Esophagus squamous epithelium (tissue), 5 donors: ENCODE data around the gene HMGCL. TPM values are rescaled to one million over a fixed set of nuclear protein-coding genes. Genes with fewer than 3 reads are reported as not detected.

Source experiments
- DNase-seq: peaks from one replicate; lab custom pipeline; 2025; lab: John Stamatoyannopoulos, UW
- H3K27ac ChIP-seq, 4 donors: fragments of 200-600 bp; sonication (generic); one replicate each; pipeline ENCODE4 v1.5.1; 2016 to 2019; ENCODE audit warnings: mild to moderate bottlenecking in 1 of 4
- H3K27me3 ChIP-seq, 4 donors: fragments of 200-600 bp; sonication (generic); 1 replicate in 3 of 4; 2 replicates in 1 of 4; pipeline versions ENCODE4 v1.5.1 to v1.6.0; 2017 to 2021; ENCODE audit warnings: antibody characterized with exemption in 1 of 4
- H3K36me3 ChIP-seq, 3 donors: fragments of 200-600 bp; sonication (generic); one replicate each; pipeline ENCODE4 v1.5.1; 2016 to 2019
- H3K4me1 ChIP-seq, 3 donors: fragments of 200-600 bp; sonication (generic); one replicate each; pipeline ENCODE4 v1.5.1; 2017 to 2019
- H3K4me3 ChIP-seq, 4 donors: fragments of 200-600 bp; sonication (generic); 1 replicate in 3 of 4; 2 replicates in 1 of 4; pipeline ENCODE4 v1.5.1; 2016 to 2019; ENCODE audit warnings: mild to moderate bottlenecking in 2 of 4, moderate library complexity in 1 of 4
- H3K9me3 ChIP-seq, 3 donors: fragments of 200-600 bp; sonication (generic); one replicate each; pipeline ENCODE4 v1.5.1; 2016 to 2019
- POLR2A ChIP-seq, 4 donors: fragments of 450-650 bp; IDR thresholded peaks; one replicate each; pipeline ENCODE4 v1.6.1; 2017; ENCODE audit warnings: antibody characterized with exemption in 4 of 4, mild to moderate bottlenecking in 4 of 4, moderate library complexity in 3 of 4
- WGBS, 2 donors: methylation state at CpG; one replicate each; pipeline ENCODE4 v1.1.5; 2018; 5-methylcytosine and 5-hydroxymethylcytosine counted together
- intact Hi-C: fragments of 100-400 bp; cut with DNase I; formaldehyde crosslinking; loops from one replicate; pipeline ENCODE4 v1.15.0; 2022
- total RNA-seq, 4 donors: library from RNA; depleted of rRNA; stranded (reverse); fragments of >200 nt; gene quantifications; one replicate each; pipeline ENCODE4 v1.1.0, GENCODE V29; 2016
- TF ChIP-seq, protein P1 (sequence below), 6 experiments: fragments of 450-650 bp in 4 of 6; fragments of 200-600 bp in 2 of 6; sonication (generic) in 2 of 6; IDR thresholded peaks; one replicate each; pipeline ENCODE4 v1.5.1; 2016 to 2019; ENCODE audit warnings: antibody characterized with exemption in 6 of 6, mild to moderate bottlenecking in 4 of 6, moderate library complexity in 4 of 6
- donor health status: DM: yes; HTN: yes; CAD: no.

Gene HMGCL
- total RNA-seq, 4 donors from 2014 or later, result 14.3 to 38.9 (median 26.6) TPM

DNA sequence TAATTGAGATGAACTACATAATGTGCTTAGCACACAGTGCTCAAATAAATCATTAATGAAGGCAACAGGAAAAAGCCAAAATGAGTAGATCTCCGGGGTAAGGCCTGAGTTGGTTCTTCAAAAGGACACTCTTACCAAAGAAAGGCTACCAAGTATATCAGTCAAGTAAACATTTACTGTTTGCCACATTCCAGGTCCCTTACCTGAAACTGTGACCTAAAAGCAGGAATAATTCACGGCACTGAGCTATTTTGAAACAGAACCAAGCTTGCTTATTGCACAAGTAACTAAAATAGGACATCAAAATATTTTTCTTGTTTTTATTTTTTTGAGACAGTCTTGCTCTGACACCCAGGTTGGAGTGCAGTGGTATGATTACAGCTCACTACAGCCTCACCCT is 49.0 kb downstream of the HMGCL start:
- TF ChIP-seq POLR2A (IDR thresholded peaks at IDR 0.05), result no peak
- TF ChIP-seq, protein P1, sequence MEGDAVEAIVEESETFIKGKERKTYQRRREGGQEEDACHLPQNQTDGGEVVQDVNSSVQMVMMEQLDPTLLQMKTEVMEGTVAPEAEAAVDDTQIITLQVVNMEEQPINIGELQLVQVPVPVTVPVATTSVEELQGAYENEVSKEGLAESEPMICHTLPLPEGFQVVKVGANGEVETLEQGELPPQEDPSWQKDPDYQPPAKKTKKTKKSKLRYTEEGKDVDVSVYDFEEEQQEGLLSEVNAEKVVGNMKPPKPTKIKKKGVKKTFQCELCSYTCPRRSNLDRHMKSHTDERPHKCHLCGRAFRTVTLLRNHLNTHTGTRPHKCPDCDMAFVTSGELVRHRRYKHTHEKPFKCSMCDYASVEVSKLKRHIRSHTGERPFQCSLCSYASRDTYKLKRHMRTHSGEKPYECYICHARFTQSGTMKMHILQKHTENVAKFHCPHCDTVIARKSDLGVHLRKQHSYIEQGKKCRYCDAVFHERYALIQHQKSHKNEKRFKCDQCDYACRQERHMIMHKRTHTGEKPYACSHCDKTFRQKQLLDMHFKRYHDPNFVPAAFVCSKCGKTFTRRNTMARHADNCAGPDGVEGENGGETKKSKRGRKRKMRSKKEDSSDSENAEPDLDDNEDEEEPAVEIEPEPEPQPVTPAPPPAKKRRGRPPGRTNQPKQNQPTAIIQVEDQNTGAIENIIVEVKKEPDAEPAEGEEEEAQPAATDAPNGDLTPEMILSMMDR (IDR thresholded peaks at IDR 0.05), result no peak
- H3K4me1 ChIP-seq, result peaks cover 19 to 46% (median 22%) of the 10 kb centered on the region in 3 donors
- no peaks in the 10 kb centered on the region for H3K9me3 ChIP-seq
- no peak overlapping the region for H3K27ac ChIP-seq
- intact Hi-C loops, result no loop called here
- H3K27me3 ChIP-seq, result no peaks in the 10 kb centered on the region
- 58 to 84% methylated on average over 2 of the region's 2 CpGs for WGBS, 2 donors
- peaks cover 0 to 18% (median 0%) of the 10 kb centered on the region in 3 donors for H3K36me3 ChIP-seq
- no peak for DNase-seq
- H3K4me3 ChIP-seq, result no peak overlapping the region

DNA sequence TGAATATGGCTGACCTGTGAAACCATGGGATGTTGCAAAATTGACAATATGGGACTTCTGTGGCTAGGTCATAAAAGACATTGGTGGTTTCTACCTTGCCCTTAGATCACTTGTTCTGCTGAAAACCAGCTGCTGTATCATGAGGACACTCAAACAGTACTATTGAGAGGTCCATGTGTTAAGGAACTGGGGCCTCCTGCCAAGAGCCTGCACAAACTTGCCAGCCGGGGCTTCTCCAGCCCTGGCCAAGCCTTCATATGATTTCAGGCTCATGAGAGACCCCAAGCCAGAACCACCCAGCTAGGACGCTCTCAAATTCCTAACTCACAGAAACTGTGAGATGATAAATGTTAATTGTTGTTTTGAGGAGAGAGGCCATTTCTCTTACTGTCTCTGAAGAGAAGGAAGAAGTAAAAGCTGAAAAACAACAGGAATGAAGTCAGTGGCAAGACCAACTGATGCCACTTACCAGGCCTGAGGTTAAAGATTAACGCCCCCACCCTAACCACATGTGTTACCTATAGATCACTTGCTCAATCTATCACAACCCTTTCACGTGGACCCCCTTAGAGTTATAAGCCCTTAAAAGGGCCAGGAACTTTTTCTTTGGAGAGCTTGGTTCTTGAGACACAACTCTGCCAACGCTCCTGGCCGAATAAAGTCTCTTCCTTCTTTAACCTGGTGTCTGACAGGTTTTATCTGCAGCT is 50.9 kb downstream of the HMGCL start:
- Histone ChIP-seq H3K4me1 (peaks cover 13 to 29% (median 16%) of the 10 kb centered on the region in 3 donors), H3K4me3 (no peak overlapping the region), H3K9me3 (no peaks in the 10 kb centered on the region), H3K27ac (no peak overlapping the region), H3K27me3 (no peaks in the 10 kb centered on the region), H3K36me3 (peaks cover 0 to 21% (median 0%) of the 10 kb centered on the region in 3 donors)
- WGBS, 2 donors, result 68 to 73% methylated on average over 6 of the region's 6 CpGs
- TF ChIP-seq, protein P1 (IDR thresholded peaks at IDR 0.05), result no peak
- intact Hi-C loops, result no loop called here
- no peak for DNase-seq

DNA sequence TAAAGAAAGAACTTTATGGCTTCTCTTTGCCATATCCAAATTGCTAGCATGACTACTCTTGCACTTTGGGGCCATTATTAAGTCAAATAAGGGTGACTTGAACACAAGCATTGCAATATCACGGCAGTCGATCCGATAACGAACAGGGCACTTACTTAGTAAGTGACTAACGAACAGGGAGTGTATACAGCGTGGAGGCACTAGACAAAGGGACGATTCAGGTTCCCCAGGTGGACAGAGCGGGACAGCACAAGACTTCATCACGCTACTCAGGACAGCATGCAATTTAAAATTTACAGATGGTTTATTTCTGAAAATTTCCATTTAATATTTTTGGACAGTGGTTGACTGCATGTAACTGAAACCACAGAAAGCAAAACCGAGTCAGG is 52.4 kb downstream of the HMGCL start:
- intact Hi-C loops, result no loop called here
- Histone ChIP-seq H3K4me1 (peaks cover 7 to 21% (median 7%) of the 10 kb centered on the region in 3 donors), H3K27ac (no peak overlapping the region), H3K27me3 (no peaks in the 10 kb centered on the region), H3K9me3 (no peaks in the 10 kb centered on the region), H3K4me3 (no peak overlapping the region), H3K36me3 (peaks cover 0 to 34% (median 0%) of the 10 kb centered on the region in 3 donors)
- TF ChIP-seq, protein P1 (IDR thresholded peaks at IDR 0.05), result no peak
- TF ChIP-seq POLR2A (IDR thresholded peaks at IDR 0.05), result no peak
- WGBS, 2 donors, result 81 to 84% methylated on average over 10 of the region's 10 CpGs
- no peak for DNase-seq

DNA sequence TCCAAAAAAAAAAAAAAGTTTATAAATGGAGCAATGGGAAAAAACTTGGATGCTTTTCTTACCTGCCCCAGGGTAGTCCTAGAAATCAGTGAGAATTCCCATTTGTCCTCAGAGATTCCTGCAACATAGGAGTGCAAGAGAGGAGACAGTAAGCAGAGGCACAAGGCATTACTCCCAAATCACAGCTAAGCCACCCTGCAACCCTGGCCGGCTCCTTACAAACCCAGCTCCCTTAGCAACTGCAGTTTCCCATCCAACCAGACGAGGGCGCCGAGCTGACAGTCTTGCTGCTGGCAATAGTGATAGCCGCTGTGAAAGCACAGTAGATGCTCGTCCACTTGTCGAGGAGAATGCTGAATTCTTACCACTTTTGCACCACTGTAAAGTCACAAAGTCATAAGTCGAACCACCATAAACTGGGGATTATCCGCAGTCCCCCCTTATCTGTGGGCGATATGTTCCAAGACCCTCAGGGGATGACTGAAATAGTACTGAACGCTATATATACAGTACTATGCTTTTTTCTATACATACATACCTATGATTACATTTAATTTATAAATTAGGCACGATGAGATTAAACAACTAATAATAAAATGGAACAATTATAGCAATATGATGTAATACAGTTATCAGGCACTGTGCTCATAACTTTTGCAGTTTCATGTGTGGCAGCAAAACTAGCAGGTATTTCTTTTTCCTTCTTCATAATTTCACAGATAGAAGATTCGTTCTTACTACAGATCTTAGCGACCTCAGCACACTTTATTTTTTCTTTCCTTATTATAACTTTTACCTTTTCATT is 53.0 kb downstream of the HMGCL start:
- no peak overlapping the region for H3K27ac ChIP-seq
- H3K4me3 ChIP-seq, result no peak overlapping the region
- H3K9me3 ChIP-seq, result no peaks in the 10 kb centered on the region
- H3K27me3 ChIP-seq, result no peaks in the 10 kb centered on the region
- 11 to 14% methylated on average over 13 to 14 of the region's 14 CpGs for WGBS, 2 donors
- intact Hi-C loops, result no loop called here
- peaks cover 0 to 40% (median 0%) of the 10 kb centered on the region in 3 donors for H3K36me3 ChIP-seq
- DNase-seq, result peak; percentile 60
- no peak for TF ChIP-seq POLR2A (IDR thresholded peaks at IDR 0.05)
- TF ChIP-seq, protein P1 (IDR thresholded peaks at IDR 0.05), result peak; percentile 81 to 95 (median 87)
- peaks cover 2 to 15% (median 2%) of the 10 kb centered on the region in 3 donors for H3K4me1 ChIP-seq

DNA sequence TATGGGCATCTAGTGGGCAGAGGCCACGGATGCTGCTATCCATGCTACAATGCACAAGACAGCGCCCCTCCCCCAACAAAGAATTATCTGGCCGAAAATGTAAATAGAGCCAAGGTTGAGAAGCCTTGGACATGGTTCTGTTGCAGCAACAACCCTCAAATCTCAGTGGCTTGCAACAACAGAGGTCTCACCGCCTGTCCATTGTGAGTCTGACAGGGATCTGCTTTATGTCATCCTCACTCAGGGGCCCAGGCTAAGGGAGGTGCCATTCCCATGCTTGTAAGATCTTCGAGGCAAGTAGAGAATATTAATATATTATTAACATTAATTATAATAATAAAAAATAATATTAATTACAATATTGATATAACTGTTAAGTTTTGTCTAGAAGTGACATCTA is 56.5 kb downstream of the HMGCL start:
- Histone ChIP-seq H3K36me3 (peaks cover 0 to 72% (median 0%) of the 10 kb centered on the region in 3 donors), H3K27me3 (no peaks in the 10 kb centered on the region), H3K4me3 (no peak overlapping the region), H3K9me3 (no peaks in the 10 kb centered on the region), H3K27ac (no peak overlapping the region), H3K4me1 (peaks cover 0 to 8% (median 0%) of the 10 kb centered on the region in 3 donors)
- 89 to 91% methylated on average over 5 of the region's 5 CpGs for WGBS, 2 donors
- TF ChIP-seq, protein P1 (IDR thresholded peaks at IDR 0.05), result no peak
- TF ChIP-seq POLR2A (IDR thresholded peaks at IDR 0.05), result no peak
- intact Hi-C loops, result no loop called here
- DNase-seq, result no peak
